Raji (cell line): Measurements from ENCODE around the gene PKP1.

Experiments used
- POLR2A ChIP-seq: IDR thresholded peaks from 2 replicates; pipeline ENCODE4 v1.6.1; 2011; ENCODE audit warnings: low read depth, low read length, control low read depth; ENCODE audit not compliant: insufficient read depth

Gene PKP1

DNA sequence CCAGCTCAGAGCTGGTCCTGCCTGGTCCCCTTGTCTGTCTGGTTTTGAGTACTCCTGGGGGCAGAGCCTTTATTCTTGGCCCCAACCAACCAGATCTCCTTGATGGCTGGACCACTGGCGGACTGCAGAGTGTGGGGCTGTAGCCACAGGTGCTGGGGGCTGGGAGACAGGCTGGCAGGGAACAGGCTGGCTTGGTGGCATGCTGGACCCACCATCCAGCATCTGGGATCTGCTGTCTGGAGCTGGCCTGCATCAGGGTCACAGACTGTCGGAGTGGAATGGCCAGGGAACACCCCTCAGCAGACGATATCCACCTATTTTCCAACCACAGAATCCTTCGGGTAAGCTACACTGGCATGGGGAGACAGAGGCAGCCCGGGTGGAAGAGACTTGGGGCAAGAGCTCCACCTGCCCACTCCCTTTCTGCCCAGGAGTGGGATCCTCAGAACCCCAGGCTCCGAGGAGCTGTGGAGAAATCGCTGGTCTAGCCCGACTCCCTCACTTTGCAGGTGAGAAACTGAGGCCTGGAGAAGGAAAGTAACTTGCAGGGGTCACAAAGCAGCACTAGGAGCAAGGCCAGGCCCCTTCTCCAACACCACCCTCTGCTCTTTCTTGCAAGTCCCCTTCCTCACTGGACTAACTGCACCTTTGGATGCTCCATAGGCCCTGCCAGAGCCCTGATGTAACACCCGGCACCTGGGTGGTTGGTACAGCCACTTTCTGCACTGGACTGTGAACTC is 53.6 kb downstream of the PKP1 start:
- no peak for TF ChIP-seq POLR2A

DNA sequence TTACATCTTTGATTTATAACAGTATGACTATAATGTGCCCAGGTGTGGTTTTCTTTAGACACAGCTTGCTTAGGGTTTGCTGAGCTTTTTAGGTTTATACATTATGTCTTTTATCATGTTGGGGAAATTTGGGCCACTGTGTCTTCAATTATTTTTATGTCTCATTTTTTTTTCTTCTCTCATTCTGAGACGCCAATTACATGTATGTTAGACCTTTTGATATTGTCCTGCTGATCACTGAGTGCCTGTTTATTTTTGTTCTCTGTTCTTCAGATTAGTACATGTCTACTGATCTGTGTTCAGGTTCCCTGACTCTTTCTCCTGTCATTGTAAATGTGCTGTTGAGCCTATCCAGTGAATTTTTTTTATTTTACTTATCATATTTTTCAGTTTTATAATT is 58.1 kb downstream of the PKP1 start:
- TF ChIP-seq POLR2A = no peak

DNA sequence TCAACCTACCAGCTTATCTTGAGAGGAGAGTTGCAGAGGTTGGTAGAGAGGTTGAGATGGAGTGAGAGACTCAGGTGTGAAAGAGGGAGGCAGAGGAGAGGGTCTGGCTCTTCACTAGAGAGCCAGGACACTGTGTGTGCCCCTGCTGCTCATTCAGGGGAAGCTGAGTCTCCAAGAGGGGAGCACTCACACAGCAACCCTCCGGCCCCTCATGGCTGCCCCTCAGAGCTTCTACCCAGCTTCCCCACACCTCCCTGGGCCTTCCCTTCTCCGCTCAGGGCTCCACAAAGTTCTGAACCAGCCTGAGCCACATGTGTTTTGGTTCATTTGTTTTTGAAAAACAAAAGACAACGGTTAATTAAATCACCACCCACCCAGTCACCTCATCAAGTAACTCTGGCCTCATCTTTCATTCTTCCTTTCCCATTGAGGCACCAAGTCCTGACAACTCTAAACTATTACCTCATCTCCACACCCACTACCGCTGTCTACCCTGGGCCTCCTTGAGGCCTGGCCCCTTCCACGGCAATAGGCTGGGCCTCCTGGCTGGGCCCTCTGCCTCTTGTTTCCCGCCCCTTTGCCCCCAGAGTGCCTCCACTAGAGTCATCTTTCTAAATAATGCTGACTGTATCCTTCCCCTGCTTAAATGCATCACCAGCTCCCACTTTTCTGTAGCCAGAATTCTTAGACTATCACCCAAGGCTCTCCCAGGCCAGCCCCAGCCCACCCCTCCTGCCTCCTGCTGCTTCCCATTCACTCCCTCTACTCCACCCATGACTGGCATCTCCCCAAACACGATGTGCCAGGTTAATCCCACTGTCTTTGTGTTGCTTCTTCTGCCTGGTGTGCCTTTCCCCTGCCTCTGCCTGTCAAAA is 61.1 kb downstream of the PKP1 start:
- TF ChIP-seq POLR2A = no peak

DNA sequence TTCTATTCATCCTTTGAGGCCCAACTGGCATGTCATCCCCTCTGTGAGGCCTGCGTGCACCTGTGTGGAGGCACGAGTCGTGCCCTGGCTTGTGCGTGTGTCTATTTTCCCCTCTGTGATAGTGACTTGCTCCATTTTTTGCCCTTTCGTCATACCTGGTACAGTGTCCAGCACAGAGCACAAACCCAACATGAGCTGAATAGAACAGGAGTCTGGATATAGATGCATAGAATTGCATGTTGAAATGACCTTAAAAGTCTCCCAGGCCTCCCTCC is 61.7 kb downstream of the PKP1 start:
- no peak for TF ChIP-seq POLR2A

DNA sequence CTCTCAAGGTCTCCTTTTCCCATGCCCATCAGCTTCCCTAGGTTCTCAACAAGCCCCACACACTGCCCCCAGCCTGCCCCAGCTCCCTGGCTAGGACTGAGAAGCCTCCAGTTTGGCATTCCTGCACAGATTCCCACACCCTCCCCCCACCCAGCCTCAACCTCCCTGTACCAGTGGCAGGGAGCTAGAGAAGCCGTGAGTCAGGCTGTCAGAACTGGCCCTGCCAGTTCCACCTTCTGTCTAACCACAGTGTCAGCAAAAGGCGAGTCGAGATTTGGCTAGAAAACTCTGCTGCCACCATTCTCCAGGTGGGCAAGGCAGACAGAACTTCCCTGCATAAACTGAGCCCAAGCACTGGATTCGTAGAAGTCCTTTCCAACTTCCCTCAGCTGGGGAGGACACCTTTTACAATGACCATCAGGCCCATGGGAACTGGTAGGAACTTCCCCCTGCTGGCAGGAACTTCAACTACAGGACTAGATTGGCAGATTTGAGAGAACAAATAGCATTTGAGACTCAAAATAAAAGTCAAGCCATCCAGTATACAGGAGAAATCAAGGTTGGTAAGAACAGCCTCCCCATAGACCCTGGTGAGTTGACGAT is 63.1 kb downstream of the PKP1 start:
- no peak for TF ChIP-seq POLR2A

DNA sequence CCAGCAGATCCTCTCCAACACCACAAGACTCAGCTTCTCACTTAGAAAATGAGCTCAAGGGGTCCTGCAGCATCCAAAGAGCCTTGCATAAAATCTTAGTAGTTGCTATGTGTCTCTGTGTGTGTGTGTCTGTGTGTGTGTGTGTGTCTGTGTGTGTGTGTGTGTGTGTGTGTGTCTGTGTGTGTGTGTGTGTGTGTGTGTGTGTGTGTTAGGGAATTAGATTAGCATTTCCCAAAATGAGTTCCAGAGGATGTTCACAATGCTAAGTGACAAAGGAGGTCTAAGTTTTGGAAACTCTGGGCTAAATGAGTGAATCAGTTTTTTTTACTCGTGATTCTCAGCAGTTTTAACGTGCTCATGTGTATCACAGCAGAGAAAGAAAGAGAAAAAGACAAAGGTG is 63.7 kb downstream of the PKP1 start:
- no peak for TF ChIP-seq POLR2A

DNA sequence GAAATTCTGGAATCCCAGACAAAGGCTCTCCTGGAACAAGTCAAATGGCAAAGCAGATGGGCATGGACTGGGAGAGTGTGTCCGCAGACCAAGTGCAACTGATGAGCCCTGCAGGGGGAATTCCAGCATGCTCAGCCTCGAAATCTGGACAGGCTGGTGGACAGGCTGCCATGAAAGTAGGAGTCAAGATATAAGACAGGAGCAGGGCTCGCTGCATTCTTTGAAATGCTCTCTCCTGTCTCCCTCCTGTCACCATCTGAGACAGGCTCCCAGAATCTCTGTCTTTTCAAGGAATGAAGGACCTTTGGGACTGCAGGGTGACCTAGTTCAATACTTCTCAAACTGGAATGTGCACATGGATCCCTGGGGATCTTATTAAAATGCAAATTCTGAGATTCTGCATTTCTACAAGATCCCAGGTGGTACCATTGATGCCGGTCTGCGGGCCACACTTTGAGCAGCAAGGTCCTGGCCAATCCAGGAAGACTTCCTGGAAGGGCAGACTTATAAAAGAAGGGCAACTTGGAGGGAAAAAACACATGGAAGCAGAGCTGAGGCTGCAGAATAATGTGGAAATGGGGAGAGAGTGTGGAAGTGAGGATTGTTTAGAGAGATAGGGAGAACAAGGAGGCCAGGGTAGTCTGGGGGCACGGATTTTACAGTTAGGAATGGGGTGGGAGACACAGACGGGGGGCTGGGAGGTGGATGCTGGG is 64.3 kb downstream of the PKP1 start:
- TF ChIP-seq POLR2A = no peak

DNA sequence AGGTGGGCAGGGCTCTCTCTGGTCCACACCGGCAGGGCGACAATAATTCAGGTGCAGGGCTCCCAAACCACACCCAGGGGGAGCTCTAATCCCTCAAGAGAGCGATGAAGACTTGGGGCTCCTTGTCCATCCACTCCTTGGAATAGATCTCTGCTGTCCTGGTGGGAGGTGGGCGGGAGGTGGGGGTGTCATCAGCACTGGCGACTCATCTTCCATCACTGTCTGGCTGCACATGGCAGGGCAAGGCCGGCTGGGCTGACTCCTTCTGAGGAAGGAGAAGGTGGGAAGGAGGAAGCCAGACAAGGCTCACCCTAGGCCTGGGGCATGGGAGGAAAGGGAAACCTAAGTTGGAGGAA is 64.9 kb downstream of the PKP1 start:
- TF ChIP-seq POLR2A = no peak

DNA sequence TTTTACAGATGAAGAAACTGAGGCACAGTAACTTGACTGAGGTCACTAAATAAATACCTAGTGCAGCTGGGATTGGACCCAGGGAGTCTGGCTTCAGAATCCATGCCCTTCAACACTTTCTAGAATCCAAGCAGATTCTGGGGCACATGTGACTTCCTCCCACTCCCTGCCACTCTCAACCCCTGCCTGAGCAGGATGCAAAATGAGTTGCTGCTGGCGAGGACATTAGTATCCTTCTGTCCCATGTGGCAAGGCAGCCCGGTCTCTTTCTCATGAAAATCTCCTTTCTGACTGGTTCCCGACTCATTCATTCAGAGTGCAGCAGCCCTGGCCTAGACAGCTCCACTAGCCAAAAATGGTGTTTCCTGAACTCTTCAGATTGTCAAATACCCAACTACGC is 65.8 kb downstream of the PKP1 start:
- no peak for TF ChIP-seq POLR2A

DNA sequence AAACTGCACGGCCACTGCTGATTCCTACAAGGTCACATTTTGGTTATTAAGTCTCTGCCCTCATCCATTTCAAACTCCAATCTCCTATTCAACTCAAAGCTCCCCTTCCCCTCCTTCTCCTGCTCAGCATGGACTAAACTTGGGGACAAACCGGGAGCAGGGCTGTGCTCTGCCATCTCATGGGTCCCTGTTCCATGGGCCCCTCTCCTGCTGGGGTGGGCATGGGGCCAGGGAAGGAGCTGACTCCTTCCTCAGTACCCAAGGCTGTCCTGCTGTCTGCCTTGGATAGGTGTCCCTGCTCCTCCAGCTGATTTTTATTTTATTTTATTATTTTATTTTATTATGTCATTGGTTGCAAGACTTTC is 67.0 kb downstream of the PKP1 start:
- TF ChIP-seq POLR2A = no peak

DNA sequence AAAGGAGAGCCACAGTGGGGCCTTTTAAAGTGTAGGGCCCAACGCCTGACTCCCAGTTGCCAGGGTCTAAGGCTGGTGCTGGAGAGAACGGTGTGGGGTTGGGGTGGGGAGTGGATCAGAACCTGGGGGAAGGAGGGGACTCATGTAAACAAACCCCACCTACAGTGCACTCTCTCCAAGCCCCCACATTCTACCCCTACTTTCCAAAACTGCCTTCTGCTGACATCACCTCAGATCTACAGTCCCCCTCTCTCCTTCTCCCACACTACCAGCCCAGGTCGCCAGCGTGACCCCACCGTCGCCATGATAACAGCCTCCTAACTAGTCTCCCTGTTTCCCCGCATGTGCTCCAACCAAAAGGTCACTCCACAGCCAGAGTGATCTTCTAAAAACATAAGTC is 67.6 kb downstream of the PKP1 start:
- TF ChIP-seq POLR2A = no peak

DNA sequence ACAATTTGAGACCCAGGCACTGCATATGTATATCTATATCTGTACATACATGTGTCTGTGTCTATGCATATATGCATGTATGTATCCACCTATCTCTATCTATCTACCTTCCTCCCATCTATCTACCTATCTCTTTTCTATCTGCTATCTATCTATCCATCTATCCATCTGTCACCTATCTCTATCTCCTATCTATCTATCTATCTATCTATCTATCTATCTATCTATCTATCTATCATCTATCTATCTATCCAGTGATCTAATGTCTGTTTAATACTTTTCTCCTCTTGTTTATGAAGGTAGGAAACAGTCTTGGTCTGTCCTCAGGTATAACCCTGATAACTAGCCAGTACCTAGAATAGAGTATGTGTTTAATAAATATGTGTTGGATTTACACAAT is 68.3 kb downstream of the PKP1 start:
- TF ChIP-seq POLR2A = no peak

DNA sequence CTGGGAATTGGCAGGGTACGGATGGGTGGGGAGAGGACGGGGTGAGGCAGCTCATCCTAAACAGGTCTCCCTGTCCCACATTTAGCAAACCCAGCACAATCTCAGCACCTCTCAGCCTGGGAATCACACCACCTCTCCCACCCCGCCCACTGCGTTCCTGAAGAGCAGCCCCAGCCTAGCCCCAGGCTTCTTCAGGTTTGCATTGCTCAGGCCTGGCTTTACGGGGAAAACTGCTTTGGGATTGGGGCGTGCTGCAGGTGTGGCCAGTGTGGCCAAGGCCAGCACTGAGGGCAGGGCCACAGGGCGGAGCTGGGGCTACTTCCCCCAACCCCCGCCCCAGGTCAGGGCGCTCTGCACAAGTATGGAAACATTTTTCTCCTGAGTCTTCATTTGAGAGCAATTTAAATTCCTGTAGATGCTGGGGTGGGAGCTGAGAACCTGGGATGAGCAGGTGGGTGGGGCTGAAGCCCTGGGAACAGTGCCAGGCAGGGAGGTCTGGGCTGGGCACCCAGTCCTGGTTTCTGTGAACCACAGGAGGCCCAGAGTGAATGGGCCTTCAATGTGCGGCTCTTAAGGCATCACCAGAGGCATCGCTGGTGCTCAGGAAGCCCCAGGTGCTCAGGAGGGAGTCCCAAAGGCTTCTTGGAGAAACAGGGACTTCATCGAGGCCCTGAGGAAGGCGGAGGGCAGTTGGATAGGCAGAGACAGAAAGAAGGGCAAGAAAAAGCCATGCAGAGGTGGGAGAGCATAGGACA is 70.1 kb downstream of the PKP1 start:
- no peak for TF ChIP-seq POLR2A

DNA sequence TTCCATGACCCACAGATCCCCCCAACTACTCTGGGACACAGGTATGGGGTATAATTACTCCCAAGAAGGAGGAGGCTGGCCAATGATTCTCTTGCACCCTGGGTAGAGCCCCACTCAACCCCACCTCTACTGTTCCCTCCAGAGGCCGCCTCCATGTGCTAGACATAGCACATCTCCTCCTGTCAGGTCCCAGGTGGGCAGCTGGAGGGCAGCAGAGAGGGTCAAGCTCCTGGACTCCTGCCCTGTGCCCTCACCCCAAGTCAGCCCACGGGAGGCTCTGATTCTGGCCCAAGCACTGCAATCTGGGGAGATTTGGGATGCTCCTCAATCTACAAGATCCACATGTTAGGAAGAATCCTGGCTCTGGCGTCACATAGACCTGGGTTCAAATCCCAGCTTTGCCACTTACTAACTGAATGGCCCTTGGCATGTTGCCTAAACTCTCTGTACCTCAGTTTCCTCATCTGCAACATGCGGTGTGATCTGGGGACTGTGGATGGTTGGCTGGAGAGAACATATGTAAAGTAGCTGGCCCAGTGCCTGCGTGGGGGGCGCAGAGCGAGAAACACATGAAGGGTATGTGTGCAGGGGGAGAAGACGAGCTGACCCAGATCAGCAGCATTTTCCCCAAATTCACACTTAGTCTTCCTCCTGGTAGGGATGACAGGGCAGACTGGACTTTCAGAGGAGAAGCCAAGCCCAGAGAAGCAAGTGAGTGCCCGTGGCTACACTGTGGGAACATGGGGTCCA is 71.0 kb downstream of the PKP1 start:
- TF ChIP-seq POLR2A = no peak

DNA sequence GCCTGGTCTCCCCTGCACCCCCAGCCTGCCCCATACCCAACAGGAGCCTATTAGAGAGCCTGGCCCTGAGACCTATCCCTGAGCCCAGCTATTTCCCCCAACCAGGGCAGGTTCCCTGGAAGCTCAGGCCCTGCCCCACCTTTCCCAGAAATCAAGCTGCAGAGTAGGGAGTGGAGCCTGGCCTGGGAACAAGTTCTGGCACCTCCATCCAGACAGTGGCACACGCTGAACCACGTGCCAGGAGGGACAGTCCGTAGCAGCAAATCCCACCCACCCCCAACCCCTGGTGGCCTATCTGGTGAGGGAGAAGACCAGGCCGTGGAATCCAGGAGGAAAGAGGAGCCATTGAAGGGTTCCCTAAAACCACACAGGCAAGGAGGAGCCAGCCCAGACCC is 71.6 kb downstream of the PKP1 start:
- no peak for TF ChIP-seq POLR2A

DNA sequence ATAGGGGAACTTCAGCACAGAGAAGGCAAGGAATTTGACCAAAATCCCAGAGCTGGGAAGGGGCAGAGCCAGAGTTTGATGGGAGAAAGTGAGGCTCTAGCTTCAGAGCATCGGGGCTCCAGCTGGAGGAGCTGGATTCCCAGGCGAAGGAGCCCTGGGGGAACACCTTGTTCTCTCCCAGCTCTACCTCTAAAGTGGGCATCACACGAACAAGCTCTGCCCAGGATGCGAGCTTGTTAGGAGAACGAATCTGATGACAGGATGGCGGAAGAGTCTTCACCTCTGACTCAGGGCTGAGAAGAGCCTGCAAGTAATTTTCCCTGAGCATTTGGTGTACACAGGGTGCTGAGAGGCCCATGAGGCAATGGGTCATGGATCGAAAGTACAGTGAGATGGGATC is 72.2 kb downstream of the PKP1 start:
- no peak for TF ChIP-seq POLR2A
